GM12878 (cell line): ENCODE measurements around the gene SLC2A3. TPM values are rescaled to one million over a fixed set of nuclear protein-coding genes. Genes with fewer than 3 reads are reported as not detected.
A peak's percentile ranks its signal among the peaks of the same experiment; 100 is the strongest.
"Not testable (repeated sequence)": the region's sequence is repeated elsewhere in the genome, so short reads cannot be mapped to it uniquely, and the experiment has no call there.

ENCODE experiments used
- ATAC-seq: fragments of 200-7000 bp; cut with Tn5 transposase; 3 replicates; pipeline ENCODE4 v1.9.1; 2020; ENCODE audit warnings: mild to moderate bottlenecking, moderate library complexity
- BruUV-seq: library from RNA; stranded (reverse); fragments of 400-500 nt; replicated peaks from 2 replicates; lab custom pipeline; 2021; lab: Mats Ljungman, UMichigan
- CTCF ChIA-PET: fragments of 300-600 bp; sonication (Branson Sonifier 250); formaldehyde crosslinking; extraction: SDS; loops from one replicate; lab custom pipeline; 2021; ENCODE audit warnings: inconsistent platforms; lab: Yijun Ruan, JAX
- POLR2A ChIA-PET: fragments of 350-600 bp; formaldehyde crosslinking; extraction: SDS; loops from one replicate; lab custom pipeline; 2021; ENCODE audit warnings: inconsistent platforms; lab: Charles Lee
- RAD21 ChIA-PET: fragments of 300-600 bp; sonication (Branson Sonifier 250); formaldehyde crosslinking; loops from one replicate; lab custom pipeline; 2023; ENCODE audit warnings: antibody characterized with exemption; ENCODE audit not compliant: unreplicated experiment; lab: Charles Lee
- SMC1A ChIA-PET: fragments of 300-600 bp; sonication (Branson Sonifier 250); formaldehyde crosslinking; loops from one replicate; lab custom pipeline; 2023; ENCODE audit not compliant: unreplicated experiment, uncharacterized antibody; lab: Charles Lee
- DNase-seq: peaks from one replicate; pipeline ENCODE4 v3.0.0-alpha.2; 2011; ENCODE audit warnings: low read depth, low spot score
- FAIRE-seq: peaks from 3 replicates; lab custom pipeline; 2011; peaks lifted over from hg19 to GRCh38; lab: Jason Lieb, UNC
- H2AFZ ChIP-seq: 2 replicates; pipeline ENCODE4 v1.6.0; 2011; ENCODE audit warnings: low read depth, low read length, control low read depth; ENCODE audit not compliant: control insufficient read depth
- H3K27ac ChIP-seq: 2 replicates; pipeline ENCODE4 v1.5.1; 2011; ENCODE audit warnings: control low read depth; ENCODE audit not compliant: control insufficient read depth, insufficient read depth
- H3K27me3 ChIP-seq, 2 experiments: replicated peaks in 1 of 2; 2 replicates each; pipeline versions ENCODE4 v1.6.0 to v1.6.1; 2011; ENCODE audit warnings: low read length in 1 of 2; ENCODE audit not compliant: control insufficient read depth in 2 of 2, insufficient read depth in 2 of 2
- H3K36me3 ChIP-seq, 2 experiments: 2 replicates each; pipeline ENCODE4 v1.5.1; 2011; ENCODE audit warnings: low read length in 1 of 2; ENCODE audit not compliant: control insufficient read depth in 2 of 2, insufficient read depth in 2 of 2
- H3K4me1 ChIP-seq: 2 replicates; pipeline ENCODE4 v1.6.1; 2011; ENCODE audit warnings: mild to moderate bottlenecking, low read length, moderate library complexity, mixed read lengths; ENCODE audit not compliant: control insufficient read depth, insufficient read depth
- H3K4me2 ChIP-seq: 2 replicates; pipeline ENCODE4 v1.6.0; 2011; ENCODE audit warnings: control low read depth; ENCODE audit not compliant: control insufficient read depth, insufficient read depth
- H3K4me3 ChIP-seq: fragments of 200-600 bp; sonication (generic); 2 replicates; pipeline ENCODE4 v1.5.1; 2016
- H3K79me2 ChIP-seq: 2 replicates; pipeline ENCODE4 v1.6.0; 2011; ENCODE audit warnings: low read length; ENCODE audit not compliant: control insufficient read depth, insufficient read depth
- H3K9ac ChIP-seq: 2 replicates; pipeline ENCODE4 v1.8.0; 2011; ENCODE audit warnings: low read length, control low read depth, mixed read lengths; ENCODE audit not compliant: control insufficient read depth, insufficient read depth
- H3K9me3 ChIP-seq: replicated peaks from 3 replicates; pipeline ENCODE4 v1.5.1; 2011; ENCODE audit warnings: mild to moderate bottlenecking, low read length; ENCODE audit not compliant: control insufficient read depth, insufficient read depth
- H4K20me1 ChIP-seq: 2 replicates; pipeline ENCODE4 v1.6.0; 2011; ENCODE audit not compliant: control insufficient read depth, insufficient read depth
- HCFC1 ChIP-seq: fragments of 150-350 bp; IDR thresholded peaks from 2 replicates; pipeline ENCODE4 v1.6.1; 2014; ENCODE audit warnings: low read length
- NFYA ChIP-seq: IDR thresholded peaks from 2 replicates; pipeline ENCODE4 v1.6.1; 2011; ENCODE audit warnings: low read depth, mild to moderate bottlenecking, low read length, improper control_type of control experiment, borderline replicate concordance
- NR2F1 ChIP-seq: fragments of 450-650 bp; conservative IDR thresholded peaks from 2 replicates; pipeline ENCODE4 v1.6.1; 2017; ENCODE audit warnings: mild to moderate bottlenecking
- RUNX3 ChIP-seq: IDR thresholded peaks from 2 replicates; pipeline ENCODE4 v1.6.1; 2012; ENCODE audit warnings: low read length, inconsistent platforms
- TCF7 ChIP-seq: IDR thresholded peaks from 2 replicates; pipeline ENCODE4 v1.6.1; 2014; ENCODE audit warnings: antibody characterized with exemption, borderline replicate concordance
- ZNF274 ChIP-seq: IDR thresholded peaks from one replicate; pipeline ENCODE4 v1.8.0; 2011; ENCODE audit not compliant: insufficient read length, insufficient read depth
- WGBS: methylation state at CpG from one replicate; pipeline ENCODE4 v1.1.6; 2016; ENCODE audit warnings: low lambda C conversion rate; ENCODE audit not compliant: insufficient replicate concordance, insufficient coverage; ENCODE audit errors: missing lambda C conversion rate; 5-methylcytosine and 5-hydroxymethylcytosine counted together
- in situ Hi-C: fragments of 300-500 bp; cut with MboI; formaldehyde crosslinking; loops from 9 replicates; pipeline ENCODE4 v1.14.3; 2018; ENCODE audit warnings: mixed read lengths
- intact Hi-C: fragments of 100-400 bp; cut with micrococcal nuclease; formaldehyde crosslinking; loops from one replicate; pipeline ENCODE4 v1.14.2; 2022; ENCODE audit not compliant: unreplicated experiment
- polyA plus RNA-seq, 11 experiments: library from polyadenylated mRNA; depleted of rRNA in 4 of 11; unstranded in 6 of 11; stranded (reverse) in 5 of 11; fragments of >200 nt; fragmentation: Nextera tagmentation in 4 of 11; fragmentation: Illumina TruSeq in 1 of 11; extraction: Ambion mirVana in 4 of 11; extraction: Trizol in 1 of 11; gene quantifications; 1 replicate in 1 of 11; 2 replicates in 10 of 11; pipeline versions ENCODE4 v1.2.1 to v1.2.3, GENCODE V29; 2011 to 2016; ENCODE audit warnings: inconsistent platforms in 2 of 11, missing spikeins in 2 of 11, low read depth in 1 of 11
- total RNA-seq, 4 experiments: library from RNA; depleted of rRNA in 3 of 4; stranded (reverse); fragments of >200 nt in 3 of 4; fragmentation: Illumina TruSeq in 1 of 4; extraction: Trizol in 1 of 4; gene quantifications; 2 replicates each; pipeline versions ENCODE4 v1.2.1 to v1.2.3, GENCODE V29; 2013 to 2021
- TF ChIP-seq, protein P1 (sequence below), 3 experiments: IDR thresholded peaks in 2 of 3; conservative IDR thresholded peaks in 1 of 3; 2 replicates each; pipeline ENCODE4 v1.5.1; 2011; ENCODE audit warnings: low read depth in 3 of 3, low read length in 3 of 3, mild to moderate bottlenecking in 3 of 3, control low read depth in 2 of 3, moderate library complexity in 2 of 3, inconsistent platforms in 1 of 3, mixed read lengths in 1 of 3; ENCODE audit not compliant: control insufficient read depth in 2 of 3, insufficient read depth in 1 of 3; ENCODE audit errors: extremely low read depth in 1 of 3
- TF ChIP-seq, protein P2 (sequence below): fragments of 450-650 bp; IDR thresholded peaks from 2 replicates; pipeline ENCODE4 v1.6.1; 2014; ENCODE audit warnings: mild to moderate bottlenecking

Gene SLC2A3
- total and polyA plus RNA-seq, 10 of the 15 experiments (the other 5 are each of a cell fraction or from before 2014, with no cell fraction given): 6.5 to 66.3 (median 11.2) TPM

DNA sequence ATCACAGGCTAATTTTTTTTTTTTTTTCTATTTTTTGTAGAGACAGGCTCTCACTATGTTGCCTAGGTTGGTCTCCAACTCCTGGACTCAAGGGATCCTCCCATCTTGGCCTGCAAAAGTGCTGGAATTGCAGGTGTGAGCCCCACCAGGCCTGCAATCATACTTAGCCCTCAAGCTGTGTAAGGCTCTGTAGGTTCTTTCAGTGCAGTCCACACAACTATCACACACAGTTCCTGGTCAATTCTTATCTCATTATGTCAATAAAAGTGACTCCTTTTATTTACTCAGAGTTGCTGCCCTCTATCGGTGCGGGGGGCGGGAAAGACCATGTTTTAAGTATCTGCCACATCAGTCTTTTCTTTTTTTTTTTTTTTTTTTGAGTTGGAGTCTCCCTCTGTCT, 29.0 kb downstream of the SLC2A3 start:
- peak; percentile 58 for ATAC-seq
- no TSS peak for BruUV-seq
- FAIRE-seq: no peak

DNA sequence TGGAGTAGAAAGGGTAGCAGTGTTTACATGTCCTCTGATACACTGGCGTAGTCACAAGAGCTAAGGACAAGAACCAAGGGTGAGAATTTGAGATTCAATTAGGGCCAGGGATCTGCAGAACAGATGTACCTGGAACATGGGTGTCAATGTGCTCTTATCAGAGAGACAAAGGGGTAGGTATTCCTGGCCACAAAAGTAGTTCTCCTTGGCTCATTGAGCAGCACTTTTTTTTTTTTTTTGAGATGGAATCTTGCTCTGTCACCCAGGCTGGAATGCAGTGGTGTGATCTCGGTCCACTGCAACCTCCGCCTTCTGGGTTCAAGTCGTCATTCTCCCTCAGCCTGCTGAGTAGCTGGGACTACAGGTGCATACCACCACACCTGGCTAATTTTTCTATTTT, 29.7 kb downstream of the SLC2A3 start:
- ATAC-seq, FAIRE-seq, intact Hi-C loops, DNase-seq, H4K20me1 ChIP-seq, H3K4me1 ChIP-seq, POLR2A ChIA-PET, H2AFZ ChIP-seq, in situ Hi-C loops, H3K9me3 ChIP-seq, H3K4me2 ChIP-seq, RAD21 ChIA-PET, SMC1A ChIA-PET, H3K4me3 ChIP-seq, H3K27me3 ChIP-seq, H3K9ac ChIP-seq, H3K27ac ChIP-seq, CTCF ChIA-PET, H3K79me2 ChIP-seq, H3K36me3 ChIP-seq, BruUV-seq: not testable (repeated sequence)
- 62% methylated on average over 4 of the region's 4 CpGs for WGBS

More for the DNA sequence above, 29.0 kb downstream of the SLC2A3 start:
- H3K9ac ChIP-seq: no peak overlapping the region
- H3K9me3 ChIP-seq: no peaks in the 10 kb centered on the region
- intact Hi-C loops (no loop called here), in situ Hi-C loops (no loop called here)
- H3K4me2 ChIP-seq: no peak overlapping the region
- no peak overlapping the region for H3K4me3 ChIP-seq
- WGBS: 0% methylated on average over 3 of the region's 3 CpGs
- RAD21 ChIA-PET: interaction anchor here (0.6 kb wide), 2 partner anchors 15 to 75 kb away, joined by 3 to 4 read pairs; no protein-coding TSS in a partner anchor
- CTCF ChIA-PET: interaction anchor here (0.6 kb wide), 1 partner anchor 340 kb away, joined by 4 read pairs; no protein-coding TSS in a partner anchor
- SMC1A ChIA-PET: no interaction called here
- no peak overlapping the region for H2AFZ ChIP-seq
- no peaks in the 10 kb centered on the region for H4K20me1 ChIP-seq
- H3K27me3 ChIP-seq: no peaks in the 10 kb centered on the region
- H3K36me3 ChIP-seq: no peaks in the 10 kb centered on the region
- no peaks in the 10 kb centered on the region for H3K79me2 ChIP-seq
- DNase-seq: no peak
- POLR2A ChIA-PET: interaction anchor here (0.6 kb wide), 1 partner anchor 589 kb away, joined by 3 read pairs; no protein-coding TSS in a partner anchor
- TF ChIP-seq RUNX3 (no peak), NR2F1 (no peak), HCFC1 (no peak), NFYA (no peak), TCF7 (no peak), ZNF274 (no peak)
- TF ChIP-seq, protein P1, sequence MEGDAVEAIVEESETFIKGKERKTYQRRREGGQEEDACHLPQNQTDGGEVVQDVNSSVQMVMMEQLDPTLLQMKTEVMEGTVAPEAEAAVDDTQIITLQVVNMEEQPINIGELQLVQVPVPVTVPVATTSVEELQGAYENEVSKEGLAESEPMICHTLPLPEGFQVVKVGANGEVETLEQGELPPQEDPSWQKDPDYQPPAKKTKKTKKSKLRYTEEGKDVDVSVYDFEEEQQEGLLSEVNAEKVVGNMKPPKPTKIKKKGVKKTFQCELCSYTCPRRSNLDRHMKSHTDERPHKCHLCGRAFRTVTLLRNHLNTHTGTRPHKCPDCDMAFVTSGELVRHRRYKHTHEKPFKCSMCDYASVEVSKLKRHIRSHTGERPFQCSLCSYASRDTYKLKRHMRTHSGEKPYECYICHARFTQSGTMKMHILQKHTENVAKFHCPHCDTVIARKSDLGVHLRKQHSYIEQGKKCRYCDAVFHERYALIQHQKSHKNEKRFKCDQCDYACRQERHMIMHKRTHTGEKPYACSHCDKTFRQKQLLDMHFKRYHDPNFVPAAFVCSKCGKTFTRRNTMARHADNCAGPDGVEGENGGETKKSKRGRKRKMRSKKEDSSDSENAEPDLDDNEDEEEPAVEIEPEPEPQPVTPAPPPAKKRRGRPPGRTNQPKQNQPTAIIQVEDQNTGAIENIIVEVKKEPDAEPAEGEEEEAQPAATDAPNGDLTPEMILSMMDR (IDR thresholded peaks at IDR 0.05 in 2 of 3, conservative IDR thresholded peaks at IDR 0.05 in 1 of 3; ENCODE audit: control insufficient read depth in 2 of 3, extremely low read depth in 1 of 3, insufficient read depth in 1 of 3, low read depth in 3 of 3, low read length in 3 of 3): peak; percentile 18 to 27 (median 26); a peak in 4 of 6 replicates
- TF ChIP-seq, protein P2, sequence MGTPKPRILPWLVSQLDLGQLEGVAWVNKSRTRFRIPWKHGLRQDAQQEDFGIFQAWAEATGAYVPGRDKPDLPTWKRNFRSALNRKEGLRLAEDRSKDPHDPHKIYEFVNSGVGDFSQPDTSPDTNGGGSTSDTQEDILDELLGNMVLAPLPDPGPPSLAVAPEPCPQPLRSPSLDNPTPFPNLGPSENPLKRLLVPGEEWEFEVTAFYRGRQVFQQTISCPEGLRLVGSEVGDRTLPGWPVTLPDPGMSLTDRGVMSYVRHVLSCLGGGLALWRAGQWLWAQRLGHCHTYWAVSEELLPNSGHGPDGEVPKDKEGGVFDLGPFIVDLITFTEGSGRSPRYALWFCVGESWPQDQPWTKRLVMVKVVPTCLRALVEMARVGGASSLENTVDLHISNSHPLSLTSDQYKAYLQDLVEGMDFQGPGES: no peak
- H3K4me1 ChIP-seq: no peaks in the 10 kb centered on the region
- H3K27ac ChIP-seq: no peak overlapping the region
